ENCODE results near the gene RNGTT.
"Not testable (repeated sequence)": the region's sequence is repeated elsewhere in the genome, so short reads cannot be mapped to it uniquely, and the experiment has no call there.

The RNGTT gene

DNA sequence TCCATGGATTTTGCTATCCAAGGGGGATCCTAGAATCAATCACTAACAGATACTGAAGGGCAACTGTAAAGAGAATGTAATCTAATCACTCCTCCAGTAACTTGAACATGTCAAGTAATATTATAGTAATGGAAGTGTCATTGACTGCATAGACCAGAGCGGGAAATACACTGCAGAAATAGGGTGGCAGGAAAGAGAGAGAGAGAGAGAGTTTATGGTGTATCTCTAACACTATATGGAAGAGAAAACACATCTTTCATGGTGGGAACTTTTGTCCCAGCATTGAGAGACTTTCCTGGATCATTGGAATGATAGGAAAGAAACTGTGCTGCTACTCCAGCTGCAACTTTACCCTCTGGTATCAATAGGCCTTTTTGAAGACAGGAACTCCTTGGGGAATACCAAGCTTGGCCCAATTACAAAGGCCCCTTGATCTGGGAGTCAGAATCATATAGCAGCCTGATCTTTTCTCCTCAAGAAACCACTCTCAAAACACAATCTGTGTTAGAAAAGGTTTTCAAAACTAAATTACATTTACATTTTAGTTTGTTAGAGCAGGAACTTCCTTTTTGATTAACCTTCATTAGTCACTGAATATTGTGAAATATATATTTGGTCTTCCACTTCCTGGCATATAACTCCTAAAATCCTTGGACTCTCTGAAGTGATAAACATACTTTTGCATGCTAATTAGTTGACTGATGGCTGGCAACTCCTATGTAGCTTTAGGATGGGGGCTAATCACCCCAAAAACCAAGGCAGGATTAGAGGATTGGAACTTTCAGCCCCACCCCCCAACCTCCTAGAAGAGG lies 29.5 kb upstream of the RNGTT start:
- Histone ChIP-seq H3K9me3 (ENCODE audit: control insufficient read depth in 2 of 2, low read length in 2 of 2) (no peaks in the 10 kb centered on the region), H3K4me1 (ENCODE audit: control insufficient read depth, insufficient read depth, low read length) (no peaks in the 10 kb centered on the region), H3K27ac (ENCODE audit: low read length) (no peak overlapping the region), H3K4me3 (ENCODE audit: low read length in 2 of 2) (no peak overlapping the region), H3K27me3 (ENCODE audit: control insufficient read depth in 1 of 2, insufficient read depth in 2 of 2, low read length in 2 of 2) (no peaks in the 10 kb centered on the region), H3K36me3 (ENCODE audit: control insufficient read depth in 2 of 2, insufficient read depth in 2 of 2, low read length in 2 of 2) (no peaks in the 10 kb centered on the region), H3K9ac (ENCODE audit: low read length in 2 of 2) (no peak overlapping the region)

DNA sequence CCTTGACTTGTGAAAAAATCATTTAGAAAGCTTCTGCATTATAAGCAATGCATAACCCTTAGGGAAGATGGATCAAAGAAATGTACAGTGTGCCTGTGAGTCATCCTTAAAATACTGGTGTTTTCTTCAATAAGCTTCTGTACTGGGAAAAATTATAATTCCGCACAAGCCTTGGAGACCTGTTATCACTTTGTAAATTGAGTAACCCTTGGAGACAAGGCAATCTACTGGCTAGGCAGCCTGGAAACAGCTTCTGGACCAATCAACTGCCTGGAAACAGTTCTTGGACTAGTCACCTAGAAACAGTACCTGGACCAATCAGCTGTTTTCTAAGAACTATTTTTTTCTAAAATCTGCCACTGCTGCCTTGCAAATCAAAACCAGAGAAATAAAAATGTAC lies 25.8 kb upstream of the RNGTT start:
- Histone ChIP-seq H3K36me3 (ENCODE audit: control insufficient read depth in 2 of 2, insufficient read depth in 2 of 2, low read length in 2 of 2) (no peaks in the 10 kb centered on the region), H3K27me3 (ENCODE audit: control insufficient read depth in 1 of 2, insufficient read depth in 2 of 2, low read length in 2 of 2) (no peaks in the 10 kb centered on the region), H3K9ac (ENCODE audit: low read length in 2 of 2) (no peak overlapping the region), H3K4me1 (ENCODE audit: control insufficient read depth, insufficient read depth, low read length) (no peaks in the 10 kb centered on the region), H3K9me3 (ENCODE audit: control insufficient read depth in 2 of 2, low read length in 2 of 2) (no peaks in the 10 kb centered on the region), H3K27ac (ENCODE audit: low read length) (no peak overlapping the region), H3K4me3 (ENCODE audit: low read length in 2 of 2) (no peak overlapping the region)

DNA sequence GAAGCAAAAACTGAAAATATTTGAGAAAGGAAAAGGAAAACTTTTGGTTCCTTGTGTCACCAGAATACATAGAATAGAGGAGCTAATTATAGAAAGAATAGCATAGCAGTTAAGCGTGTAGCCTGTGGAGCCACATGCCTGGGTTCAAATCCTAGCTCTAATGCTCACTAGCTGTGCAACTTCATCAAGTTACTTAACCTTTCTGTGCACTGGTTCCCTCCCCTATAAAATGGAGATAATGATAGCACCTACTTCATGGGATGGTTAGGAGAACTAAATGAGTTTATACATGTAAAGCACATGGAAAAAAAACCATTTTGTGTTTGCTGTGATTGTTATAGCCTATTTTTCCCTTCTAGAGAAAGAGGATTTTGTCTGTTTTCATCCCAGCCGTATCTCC lies 24.5 kb upstream of the RNGTT start:
- H3K27me3 ChIP-seq (ENCODE audit: control insufficient read depth in 1 of 2, insufficient read depth in 2 of 2, low read length in 2 of 2), result no peaks in the 10 kb centered on the region
- no peak overlapping the region for H3K9ac ChIP-seq (ENCODE audit: low read length in 2 of 2)
- no peak overlapping the region for H3K27ac ChIP-seq (ENCODE audit: low read length)
- no peaks in the 10 kb centered on the region for H3K4me1 ChIP-seq (ENCODE audit: control insufficient read depth, insufficient read depth, low read length)
- no peak overlapping the region for H3K4me3 ChIP-seq (ENCODE audit: low read length in 2 of 2)
- H3K36me3 ChIP-seq (ENCODE audit: control insufficient read depth in 2 of 2, insufficient read depth in 2 of 2, low read length in 2 of 2), result no peaks in the 10 kb centered on the region
- H3K9me3 ChIP-seq (ENCODE audit: control insufficient read depth in 2 of 2, low read length in 2 of 2), result no peaks in the 10 kb centered on the region

DNA sequence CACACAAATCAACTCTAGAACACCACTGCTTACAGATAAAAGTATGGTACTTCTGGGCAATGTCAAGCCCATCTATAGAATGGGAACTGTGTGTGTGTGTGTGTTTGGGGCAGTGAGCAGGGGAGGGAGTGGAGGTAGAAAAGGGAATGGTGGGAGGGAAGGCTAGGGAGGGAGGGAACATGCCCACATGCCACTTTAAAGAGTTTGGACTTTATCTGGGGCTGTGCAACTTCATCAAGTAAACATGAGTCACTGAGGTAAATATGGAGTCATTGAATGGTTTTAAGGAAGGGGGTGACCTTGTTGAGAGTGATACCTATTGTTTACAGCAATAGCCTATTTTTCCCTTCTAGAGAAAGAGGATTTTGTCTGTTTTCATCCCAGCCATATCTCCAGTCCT lies 22.5 kb upstream of the RNGTT start:
- H3K4me3 ChIP-seq (ENCODE audit: low read length in 2 of 2), result no peak overlapping the region
- H3K4me1 ChIP-seq (ENCODE audit: control insufficient read depth, insufficient read depth, low read length), result no peaks in the 10 kb centered on the region
- H3K27me3 ChIP-seq (ENCODE audit: control insufficient read depth in 1 of 2, insufficient read depth in 2 of 2, low read length in 2 of 2), result no peaks in the 10 kb centered on the region
- H3K9me3 ChIP-seq (ENCODE audit: control insufficient read depth in 2 of 2, low read length in 2 of 2), result no peaks in the 10 kb centered on the region
- H3K36me3 ChIP-seq (ENCODE audit: control insufficient read depth in 2 of 2, insufficient read depth in 2 of 2, low read length in 2 of 2), result no peaks in the 10 kb centered on the region
- no peak overlapping the region for H3K27ac ChIP-seq (ENCODE audit: low read length)
- H3K9ac ChIP-seq (ENCODE audit: low read length in 2 of 2), result no peak overlapping the region

DNA sequence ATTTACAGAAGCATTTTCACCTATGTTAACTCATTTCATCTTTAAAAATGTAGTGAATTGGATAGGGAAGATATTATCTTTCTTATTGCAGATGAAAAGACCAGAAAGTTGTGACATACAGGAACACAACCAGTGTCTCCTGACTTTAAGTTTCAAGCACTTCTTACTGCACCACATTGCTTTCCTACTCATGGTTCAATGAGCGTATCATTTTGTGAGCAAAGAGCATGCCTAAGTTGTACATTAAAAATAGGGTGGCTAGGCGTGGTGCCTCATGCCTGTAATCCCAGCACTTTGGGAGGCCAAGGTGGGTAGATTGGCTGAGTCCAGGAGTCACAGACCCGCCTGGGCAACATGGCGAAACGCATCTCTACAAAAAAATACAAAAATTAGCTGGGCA lies 21.2 kb upstream of the RNGTT start:
- no peak overlapping the region for H3K4me3 ChIP-seq (ENCODE audit: low read length in 2 of 2)
- no peak overlapping the region for H3K9ac ChIP-seq (ENCODE audit: low read length in 2 of 2)
- no peaks in the 10 kb centered on the region for H3K4me1 ChIP-seq (ENCODE audit: control insufficient read depth, insufficient read depth, low read length)
- no peaks in the 10 kb centered on the region for H3K9me3 ChIP-seq (ENCODE audit: control insufficient read depth in 2 of 2, low read length in 2 of 2)
- no peaks in the 10 kb centered on the region for H3K36me3 ChIP-seq (ENCODE audit: control insufficient read depth in 2 of 2, insufficient read depth in 2 of 2, low read length in 2 of 2)
- H3K27ac ChIP-seq (ENCODE audit: low read length), result no peak overlapping the region
- H3K27me3 ChIP-seq (ENCODE audit: control insufficient read depth in 1 of 2, insufficient read depth in 2 of 2, low read length in 2 of 2), result no peaks in the 10 kb centered on the region

DNA sequence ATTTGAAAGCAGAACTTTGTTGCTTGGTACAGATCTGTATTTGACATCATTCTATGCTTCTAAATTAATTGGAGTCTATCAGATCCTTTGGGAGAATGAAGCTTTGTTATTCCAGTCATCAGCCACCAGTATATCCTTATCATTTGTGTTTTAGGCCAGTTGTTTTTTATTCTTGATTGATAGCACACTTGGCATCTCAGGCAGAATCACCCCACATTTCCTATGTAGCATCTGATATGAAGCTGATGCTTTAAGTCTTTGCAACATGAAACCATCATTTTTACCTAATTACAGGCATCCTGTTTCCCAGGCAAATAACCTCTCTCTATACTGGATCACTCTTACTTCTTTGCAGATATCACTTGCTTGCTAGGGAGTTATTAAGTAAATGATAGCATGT lies 20.7 kb upstream of the RNGTT start:
- Histone ChIP-seq H3K4me1 (ENCODE audit: control insufficient read depth, insufficient read depth, low read length) (no peaks in the 10 kb centered on the region), H3K9ac (ENCODE audit: low read length in 2 of 2) (no peak overlapping the region), H3K27ac (ENCODE audit: low read length) (no peak overlapping the region), H3K36me3 (ENCODE audit: control insufficient read depth in 2 of 2, insufficient read depth in 2 of 2, low read length in 2 of 2) (no peaks in the 10 kb centered on the region), H3K9me3 (ENCODE audit: control insufficient read depth in 2 of 2, low read length in 2 of 2) (no peaks in the 10 kb centered on the region), H3K4me3 (ENCODE audit: low read length in 2 of 2) (no peak overlapping the region), H3K27me3 (ENCODE audit: control insufficient read depth in 1 of 2, insufficient read depth in 2 of 2, low read length in 2 of 2) (no peaks in the 10 kb centered on the region)

DNA sequence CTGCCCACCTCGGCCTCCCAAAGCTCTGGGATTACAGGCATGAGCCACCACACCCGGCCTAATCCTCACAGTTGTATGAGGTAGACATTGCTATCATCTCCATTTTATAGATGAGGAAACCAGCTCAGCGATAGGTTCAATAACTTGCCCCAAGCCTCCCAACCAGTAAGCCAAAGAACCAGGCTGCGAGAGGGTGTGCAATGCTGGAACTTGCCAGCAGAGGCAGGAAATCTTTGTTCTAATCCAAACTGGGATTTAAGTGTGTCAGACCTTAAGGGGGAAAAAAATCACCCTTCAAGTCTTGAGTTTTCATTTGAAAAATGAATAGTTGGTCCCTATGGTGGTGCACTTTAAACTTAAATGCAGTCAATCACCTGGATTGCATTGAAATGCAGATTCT lies 20.1 kb upstream of the RNGTT start:
- Histone ChIP-seq H3K27ac (ENCODE audit: low read length) (no peak overlapping the region), H3K4me1 (ENCODE audit: control insufficient read depth, insufficient read depth, low read length) (no peaks in the 10 kb centered on the region), H3K4me3 (ENCODE audit: low read length in 2 of 2) (no peak overlapping the region), H3K36me3 (ENCODE audit: control insufficient read depth in 2 of 2, insufficient read depth in 2 of 2, low read length in 2 of 2) (no peaks in the 10 kb centered on the region), H3K27me3 (ENCODE audit: control insufficient read depth in 1 of 2, insufficient read depth in 2 of 2, low read length in 2 of 2) (no peaks in the 10 kb centered on the region), H3K9me3 (ENCODE audit: control insufficient read depth in 2 of 2, low read length in 2 of 2) (no peaks in the 10 kb centered on the region), H3K9ac (ENCODE audit: low read length in 2 of 2) (no peak overlapping the region)

DNA sequence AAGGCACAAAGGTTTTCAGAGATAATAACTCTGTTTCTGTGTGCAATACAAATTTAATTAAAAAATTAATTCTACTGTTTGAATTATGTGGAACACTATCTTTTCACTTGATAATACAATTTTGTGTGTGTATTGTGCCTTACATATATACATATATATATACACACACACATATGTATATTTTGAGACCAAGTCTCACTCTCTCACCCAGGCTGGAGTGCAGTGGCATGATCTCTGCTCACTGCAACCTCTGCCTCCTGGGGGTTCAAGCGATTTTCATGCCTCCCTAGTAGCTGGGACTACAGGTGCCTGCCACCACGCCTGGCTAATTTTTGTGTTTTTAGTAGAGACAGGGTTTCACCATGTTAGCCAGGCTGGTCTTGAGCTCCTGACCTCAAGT lies 19.7 kb upstream of the RNGTT start:
- H3K4me1 ChIP-seq (ENCODE audit: control insufficient read depth, insufficient read depth, low read length); H3K4me3 ChIP-seq (ENCODE audit: low read length in 2 of 2); H3K9me3 ChIP-seq (ENCODE audit: control insufficient read depth in 2 of 2, low read length in 2 of 2); H3K27ac ChIP-seq (ENCODE audit: low read length); H3K9ac ChIP-seq (ENCODE audit: low read length in 2 of 2); H3K27me3 ChIP-seq (ENCODE audit: control insufficient read depth in 1 of 2, insufficient read depth in 2 of 2, low read length in 2 of 2); H3K36me3 ChIP-seq (ENCODE audit: control insufficient read depth in 2 of 2, insufficient read depth in 2 of 2, low read length in 2 of 2): not testable (repeated sequence)

DNA sequence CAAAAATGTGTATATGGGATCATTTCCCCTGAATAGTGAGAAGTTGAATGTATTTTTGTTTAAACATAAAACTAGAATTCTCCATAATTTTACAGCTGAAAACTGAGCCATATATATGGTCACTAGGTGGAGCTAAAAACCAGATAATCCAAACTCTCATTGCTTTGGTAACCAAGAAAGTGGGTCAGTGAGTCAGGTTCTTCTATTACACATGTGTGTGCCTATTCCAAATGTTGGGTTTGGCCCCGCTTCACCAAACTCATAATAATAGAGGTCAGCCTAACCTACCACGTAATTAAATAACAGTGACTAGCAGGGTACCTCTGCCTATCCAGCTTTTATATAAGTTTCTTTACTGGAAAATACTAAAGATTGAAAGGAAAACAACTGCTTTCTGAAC lies 19.3 kb upstream of the RNGTT start:
- no peaks in the 10 kb centered on the region for H3K27me3 ChIP-seq (ENCODE audit: control insufficient read depth in 1 of 2, insufficient read depth in 2 of 2, low read length in 2 of 2)
- no peak overlapping the region for H3K4me3 ChIP-seq (ENCODE audit: low read length in 2 of 2)
- no peaks in the 10 kb centered on the region for H3K9me3 ChIP-seq (ENCODE audit: control insufficient read depth in 2 of 2, low read length in 2 of 2)
- no peaks in the 10 kb centered on the region for H3K36me3 ChIP-seq (ENCODE audit: control insufficient read depth in 2 of 2, insufficient read depth in 2 of 2, low read length in 2 of 2)
- no peak overlapping the region for H3K27ac ChIP-seq (ENCODE audit: low read length)
- H3K4me1 ChIP-seq (ENCODE audit: control insufficient read depth, insufficient read depth, low read length), result no peaks in the 10 kb centered on the region
- no peak overlapping the region for H3K9ac ChIP-seq (ENCODE audit: low read length in 2 of 2)

DNA sequence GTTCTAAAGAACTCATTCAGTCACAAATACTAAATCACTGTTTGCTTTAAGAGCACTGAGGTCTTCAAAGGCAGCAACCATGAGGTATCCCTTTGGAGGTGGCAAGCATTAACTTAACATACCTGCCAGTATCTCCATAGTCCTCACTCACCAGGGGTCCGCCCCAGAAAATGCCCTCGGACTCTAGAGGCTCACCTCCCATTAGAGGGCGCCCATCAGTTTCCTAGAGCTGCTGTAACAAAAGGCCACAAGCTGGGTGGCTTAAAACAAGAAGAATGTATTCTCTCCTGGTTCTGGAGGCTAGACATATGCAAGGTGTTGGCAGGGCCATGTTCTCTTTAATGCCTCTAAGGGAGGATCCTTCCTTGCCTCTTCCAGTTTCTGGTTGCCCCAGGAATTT lies 12.0 kb upstream of the RNGTT start:
- H3K4me3 ChIP-seq (ENCODE audit: low read length in 2 of 2), result no peak overlapping the region
- H3K9ac ChIP-seq (ENCODE audit: low read length in 2 of 2), result no peak overlapping the region
- no peaks in the 10 kb centered on the region for H3K36me3 ChIP-seq (ENCODE audit: control insufficient read depth in 2 of 2, insufficient read depth in 2 of 2, low read length in 2 of 2)
- H3K9me3 ChIP-seq (ENCODE audit: control insufficient read depth in 2 of 2, low read length in 2 of 2), result no peaks in the 10 kb centered on the region
- H3K4me1 ChIP-seq (ENCODE audit: control insufficient read depth, insufficient read depth, low read length), result no peaks in the 10 kb centered on the region
- no peak overlapping the region for H3K27ac ChIP-seq (ENCODE audit: low read length)
- peaks cover 0 to 3% of the 10 kb centered on the region in 2 donors for H3K27me3 ChIP-seq (ENCODE audit: control insufficient read depth in 1 of 2, insufficient read depth in 2 of 2, low read length in 2 of 2)

DNA sequence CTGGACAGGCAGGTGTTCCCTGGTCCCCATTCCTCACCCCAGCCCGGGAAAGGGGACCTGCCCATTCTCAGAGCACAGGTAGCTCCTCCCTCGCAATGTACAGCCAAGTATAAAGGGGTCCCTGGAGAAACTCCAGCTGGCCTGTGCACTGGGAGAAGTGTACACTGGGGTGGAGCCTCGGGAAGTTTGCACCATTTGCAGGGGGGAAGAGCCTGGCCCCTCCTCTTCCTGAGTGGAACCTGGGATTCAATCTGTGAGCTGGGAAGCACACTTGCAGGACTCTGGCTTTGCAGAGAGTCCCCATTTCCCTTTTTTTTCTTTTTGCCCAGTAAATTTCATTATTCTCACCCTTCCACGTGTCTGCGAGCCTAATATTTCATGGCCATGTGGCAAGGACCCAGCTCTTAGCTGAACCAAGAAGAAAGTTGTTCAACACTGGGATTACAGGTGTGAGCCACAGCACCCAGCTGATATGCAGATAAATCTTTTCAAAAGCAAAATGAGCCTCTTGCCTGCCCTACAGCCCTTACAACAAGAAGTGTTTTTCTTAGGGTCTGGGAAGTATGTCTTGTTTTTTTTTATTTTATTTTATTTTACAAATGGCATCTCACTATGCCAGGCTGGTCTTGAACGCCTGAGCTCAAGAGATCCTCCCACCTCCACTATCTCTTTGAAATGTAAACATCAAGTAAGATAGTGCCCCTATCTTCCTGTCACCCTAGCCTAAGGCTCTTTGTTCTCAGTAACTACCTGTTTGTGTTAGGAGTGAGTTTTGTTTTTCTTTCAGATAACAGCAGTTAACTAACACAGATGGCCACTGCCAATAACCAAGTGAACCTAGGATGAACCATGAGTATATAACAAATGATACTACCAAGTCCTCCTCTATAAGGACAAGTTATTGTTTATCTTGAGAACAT lies 9.3 kb upstream of the RNGTT start:
- no peaks in the 10 kb centered on the region for H3K36me3 ChIP-seq (ENCODE audit: control insufficient read depth in 2 of 2, insufficient read depth in 2 of 2, low read length in 2 of 2)
- H3K27me3 ChIP-seq (ENCODE audit: control insufficient read depth in 1 of 2, insufficient read depth in 2 of 2, low read length in 2 of 2), result peaks cover 0 to 3% of the 10 kb centered on the region in 2 donors
- no peak overlapping the region for H3K9ac ChIP-seq (ENCODE audit: low read length in 2 of 2)
- H3K27ac ChIP-seq (ENCODE audit: low read length), result no peak overlapping the region
- H3K9me3 ChIP-seq (ENCODE audit: control insufficient read depth in 2 of 2, low read length in 2 of 2), result no peaks in the 10 kb centered on the region
- H3K4me1 ChIP-seq (ENCODE audit: control insufficient read depth, insufficient read depth, low read length), result no peaks in the 10 kb centered on the region
- no peak overlapping the region for H3K4me3 ChIP-seq (ENCODE audit: low read length in 2 of 2)

All from stomach smooth muscle (tissue), 2 donors.